Measurements from ENCODE around the gene LMBRD1. TPM values are rescaled to one million over a fixed set of nuclear protein-coding genes. Genes with fewer than 3 reads are reported as not detected.

Gene LMBRD1
- total RNA-seq, 1 donor from 2014 or later = 24.9 TPM

DNA sequence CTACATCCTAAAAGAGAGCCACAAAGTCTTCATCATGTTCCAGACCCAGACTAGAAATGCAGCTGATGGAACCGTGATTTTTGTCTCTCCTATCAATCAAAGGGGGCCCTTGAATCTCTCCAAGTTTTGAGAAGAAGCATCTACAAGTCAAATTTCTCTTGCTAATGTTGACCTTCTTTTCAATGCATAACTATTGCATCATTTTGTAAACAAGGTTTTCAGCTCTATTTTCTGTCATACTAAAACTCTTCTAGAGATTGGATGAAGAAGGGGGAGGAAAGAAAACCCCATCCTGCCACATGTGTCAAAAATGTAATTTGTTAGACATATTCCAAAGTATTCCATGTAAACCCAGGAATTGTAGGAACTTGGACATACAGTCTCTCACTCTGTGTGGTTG, 169.2 kb downstream of the LMBRD1 start:
- no peak overlapping the region for H3K4me3 ChIP-seq (ENCODE audit: low read depth, low read length)
- DNase-seq (ENCODE audit: low read depth) = no peak
- TF ChIP-seq, protein P1, sequence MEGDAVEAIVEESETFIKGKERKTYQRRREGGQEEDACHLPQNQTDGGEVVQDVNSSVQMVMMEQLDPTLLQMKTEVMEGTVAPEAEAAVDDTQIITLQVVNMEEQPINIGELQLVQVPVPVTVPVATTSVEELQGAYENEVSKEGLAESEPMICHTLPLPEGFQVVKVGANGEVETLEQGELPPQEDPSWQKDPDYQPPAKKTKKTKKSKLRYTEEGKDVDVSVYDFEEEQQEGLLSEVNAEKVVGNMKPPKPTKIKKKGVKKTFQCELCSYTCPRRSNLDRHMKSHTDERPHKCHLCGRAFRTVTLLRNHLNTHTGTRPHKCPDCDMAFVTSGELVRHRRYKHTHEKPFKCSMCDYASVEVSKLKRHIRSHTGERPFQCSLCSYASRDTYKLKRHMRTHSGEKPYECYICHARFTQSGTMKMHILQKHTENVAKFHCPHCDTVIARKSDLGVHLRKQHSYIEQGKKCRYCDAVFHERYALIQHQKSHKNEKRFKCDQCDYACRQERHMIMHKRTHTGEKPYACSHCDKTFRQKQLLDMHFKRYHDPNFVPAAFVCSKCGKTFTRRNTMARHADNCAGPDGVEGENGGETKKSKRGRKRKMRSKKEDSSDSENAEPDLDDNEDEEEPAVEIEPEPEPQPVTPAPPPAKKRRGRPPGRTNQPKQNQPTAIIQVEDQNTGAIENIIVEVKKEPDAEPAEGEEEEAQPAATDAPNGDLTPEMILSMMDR (conservative IDR thresholded peaks at IDR 0.05; ENCODE audit: low read depth, low read length) = no peak

DNA sequence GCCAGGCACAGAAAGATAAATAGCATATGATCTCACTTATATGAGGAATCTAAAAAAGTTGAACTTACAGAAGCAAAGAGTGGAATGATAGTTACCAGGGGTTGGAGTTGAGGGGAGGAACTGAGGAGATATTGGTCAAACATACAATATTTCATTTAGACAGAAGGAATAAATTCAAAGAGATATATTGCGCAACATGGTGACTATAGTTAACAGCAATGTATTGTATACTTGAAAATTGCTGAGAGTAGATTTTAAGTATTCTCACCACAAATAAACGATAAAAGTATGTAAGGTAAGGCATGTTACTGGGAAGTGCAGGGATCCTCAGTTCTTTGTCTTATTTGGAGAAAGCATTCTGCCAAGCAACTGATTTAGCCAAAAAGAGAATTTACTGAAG, 171.9 kb downstream of the LMBRD1 start:
- H3K4me3 ChIP-seq (ENCODE audit: low read depth, low read length) = no peak overlapping the region
- no peak for DNase-seq (ENCODE audit: low read depth)
- TF ChIP-seq, protein P1 (conservative IDR thresholded peaks at IDR 0.05; ENCODE audit: low read depth, low read length) = no peak

Other genes starting within 250 kb of the LMBRD1 start
- gene COL19A1, start 69.5 kb upstream of the LMBRD1 start, total RNA-seq = under 0.01 TPM in 1 of 2 replicates, not detected in the other

Data from epithelial cell of proximal tubule (primary cell).